C4-2B (cell line): ENCODE results near the gene ST7.

ENCODE experiments used
- H3K27ac ChIP-seq: fragments of 450-650 bp; 2 replicates; pipeline ENCODE4 v1.5.1; 2017
- ZFX ChIP-seq: fragments of 450-650 bp; IDR thresholded peaks from 2 replicates; pipeline ENCODE4 v1.6.1; 2017
- TF ChIP-seq, protein P1 (sequence below): fragments of 450-650 bp; conservative IDR thresholded peaks from 2 replicates; pipeline ENCODE4 v1.5.1; 2017; ENCODE audit warnings: mild to moderate bottlenecking

Gene ST7

DNA sequence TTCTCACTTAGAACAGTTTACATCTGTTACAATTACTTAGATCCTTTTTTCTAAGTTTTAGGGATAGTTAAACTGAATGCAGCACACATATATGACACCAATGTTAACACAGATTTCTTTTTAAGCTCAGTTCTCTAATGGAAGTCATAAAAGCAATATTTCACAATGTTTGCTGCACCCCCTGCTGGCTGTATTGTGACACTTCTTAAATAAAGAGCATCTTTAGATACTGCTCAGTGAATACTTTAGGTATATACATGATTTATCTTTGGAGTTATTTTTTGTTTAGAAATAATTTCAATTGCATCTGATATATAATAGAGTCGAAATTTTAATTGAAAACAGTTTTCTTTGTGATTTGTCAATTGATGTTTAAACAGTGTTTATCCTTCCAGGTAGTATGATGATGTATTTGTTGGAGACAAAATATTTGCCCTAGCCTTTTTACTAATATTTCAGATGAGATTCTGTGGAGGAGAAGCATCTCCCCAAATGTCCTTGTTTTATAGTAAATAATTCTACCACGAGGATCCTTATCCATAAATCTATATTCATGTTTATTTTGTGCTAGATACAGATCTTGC lies 174.4 kb downstream of the ST7 start:
- TF ChIP-seq, protein P1, sequence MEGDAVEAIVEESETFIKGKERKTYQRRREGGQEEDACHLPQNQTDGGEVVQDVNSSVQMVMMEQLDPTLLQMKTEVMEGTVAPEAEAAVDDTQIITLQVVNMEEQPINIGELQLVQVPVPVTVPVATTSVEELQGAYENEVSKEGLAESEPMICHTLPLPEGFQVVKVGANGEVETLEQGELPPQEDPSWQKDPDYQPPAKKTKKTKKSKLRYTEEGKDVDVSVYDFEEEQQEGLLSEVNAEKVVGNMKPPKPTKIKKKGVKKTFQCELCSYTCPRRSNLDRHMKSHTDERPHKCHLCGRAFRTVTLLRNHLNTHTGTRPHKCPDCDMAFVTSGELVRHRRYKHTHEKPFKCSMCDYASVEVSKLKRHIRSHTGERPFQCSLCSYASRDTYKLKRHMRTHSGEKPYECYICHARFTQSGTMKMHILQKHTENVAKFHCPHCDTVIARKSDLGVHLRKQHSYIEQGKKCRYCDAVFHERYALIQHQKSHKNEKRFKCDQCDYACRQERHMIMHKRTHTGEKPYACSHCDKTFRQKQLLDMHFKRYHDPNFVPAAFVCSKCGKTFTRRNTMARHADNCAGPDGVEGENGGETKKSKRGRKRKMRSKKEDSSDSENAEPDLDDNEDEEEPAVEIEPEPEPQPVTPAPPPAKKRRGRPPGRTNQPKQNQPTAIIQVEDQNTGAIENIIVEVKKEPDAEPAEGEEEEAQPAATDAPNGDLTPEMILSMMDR = peak; percentile 94
- TF ChIP-seq ZFX = no peak
- no peak overlapping the region for H3K27ac ChIP-seq

DNA sequence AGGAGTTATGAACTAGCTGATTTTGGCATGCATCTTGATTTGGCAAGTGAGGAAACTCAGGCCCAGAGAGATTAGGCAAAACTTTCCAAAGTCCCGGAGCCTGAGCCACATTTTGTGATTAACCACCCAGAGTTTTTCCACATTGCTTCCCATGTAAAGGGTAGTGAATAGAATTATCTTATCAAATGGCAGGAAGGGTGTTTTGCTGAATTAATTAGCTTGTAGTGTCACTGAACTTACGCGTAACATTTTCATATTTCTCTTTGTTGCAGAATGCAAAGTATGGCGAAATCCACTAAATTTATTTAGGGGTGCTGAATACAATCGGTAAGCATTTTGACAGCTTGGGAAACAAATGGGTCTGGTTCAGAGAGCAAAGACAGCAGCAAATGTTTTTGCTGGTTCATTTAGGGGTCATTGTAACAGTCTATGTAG lies 176.2 kb downstream of the ST7 start:
- TF ChIP-seq ZFX = no peak
- H3K27ac ChIP-seq = no peak overlapping the region

DNA sequence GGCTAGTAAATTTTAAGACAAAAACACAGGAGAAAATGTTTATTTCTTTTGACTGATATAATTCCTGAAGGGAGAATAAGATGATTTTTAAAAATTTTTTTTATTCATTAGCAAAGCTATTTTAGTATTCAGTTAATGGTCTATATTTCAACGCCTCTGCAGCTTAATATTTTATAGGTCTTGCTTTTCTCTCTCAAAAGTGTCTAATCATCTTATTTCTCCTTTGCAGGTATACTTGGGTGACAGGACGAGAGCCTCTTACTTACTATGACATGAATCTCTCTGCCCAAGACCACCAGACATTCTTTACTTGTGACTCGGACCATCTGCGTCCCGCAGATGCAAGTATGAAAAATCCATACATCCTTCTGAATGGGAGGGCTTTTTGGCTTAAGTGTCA lies 177.0 kb downstream of the ST7 start:
- no peak overlapping the region for H3K27ac ChIP-seq
- TF ChIP-seq, protein P1 = no peak
- TF ChIP-seq ZFX = no peak

DNA sequence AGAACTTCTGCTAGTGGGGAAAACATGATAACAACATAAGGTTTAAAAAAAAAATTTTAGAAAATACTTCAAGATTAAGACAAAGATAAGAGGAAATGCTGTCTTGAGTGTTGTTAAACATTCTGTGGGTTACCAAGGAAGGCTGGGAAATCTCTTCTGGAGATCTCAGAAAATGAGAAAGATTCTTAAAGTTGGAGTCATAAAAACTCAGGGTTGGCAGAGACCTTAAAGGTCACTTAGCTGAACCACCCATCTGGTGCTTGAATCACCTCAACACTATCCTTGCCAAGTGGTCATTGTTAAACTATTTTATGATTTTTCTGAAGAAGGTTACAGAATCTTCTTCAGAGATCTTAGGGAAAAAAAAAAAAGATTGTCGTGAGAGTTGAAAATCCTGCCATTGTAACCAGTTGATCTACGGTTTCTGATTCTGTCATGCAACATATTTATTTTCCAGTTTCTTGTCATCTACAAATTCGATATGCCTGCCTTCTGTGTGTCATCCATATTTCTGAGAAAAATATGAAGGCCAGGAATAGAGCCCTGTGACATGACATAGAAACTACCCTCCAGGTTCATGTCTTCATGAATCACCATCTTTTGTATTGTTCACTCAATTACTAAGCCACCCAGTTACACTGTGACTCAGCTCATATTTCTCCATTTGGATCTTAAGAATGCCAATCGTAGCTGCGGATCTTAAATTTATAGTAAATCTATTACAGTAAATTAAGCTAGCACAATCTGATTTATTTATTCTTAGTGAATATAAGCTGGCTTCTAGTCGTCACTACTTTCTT lies 179.2 kb downstream of the ST7 start:
- TF ChIP-seq, protein P1 = no peak
- TF ChIP-seq ZFX = no peak

DNA sequence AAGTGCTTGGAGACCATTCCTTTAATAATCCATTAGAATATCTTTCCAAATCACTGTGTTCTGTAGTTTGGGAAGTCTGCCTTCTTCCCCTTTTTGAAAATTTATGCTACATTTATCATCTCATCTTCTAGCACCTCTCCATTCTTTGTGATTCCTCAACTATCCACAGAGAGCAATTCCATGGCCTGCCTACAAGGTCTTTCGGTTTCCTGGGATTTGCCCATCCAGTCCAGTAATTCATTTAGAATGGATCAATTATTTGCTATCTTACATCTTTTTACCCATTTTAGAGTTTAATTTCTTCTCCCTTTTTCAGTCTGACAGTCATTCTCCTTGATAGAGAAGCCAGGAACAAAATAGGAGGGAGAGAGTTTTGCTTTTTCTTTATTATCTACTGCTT lies 179.8 kb downstream of the ST7 start:
- no peak overlapping the region for H3K27ac ChIP-seq
- TF ChIP-seq, protein P1 = no peak
- no peak for TF ChIP-seq ZFX

More for the DNA sequence above, 179.2 kb downstream of the ST7 start:
- no peak overlapping the region for H3K27ac ChIP-seq

DNA sequence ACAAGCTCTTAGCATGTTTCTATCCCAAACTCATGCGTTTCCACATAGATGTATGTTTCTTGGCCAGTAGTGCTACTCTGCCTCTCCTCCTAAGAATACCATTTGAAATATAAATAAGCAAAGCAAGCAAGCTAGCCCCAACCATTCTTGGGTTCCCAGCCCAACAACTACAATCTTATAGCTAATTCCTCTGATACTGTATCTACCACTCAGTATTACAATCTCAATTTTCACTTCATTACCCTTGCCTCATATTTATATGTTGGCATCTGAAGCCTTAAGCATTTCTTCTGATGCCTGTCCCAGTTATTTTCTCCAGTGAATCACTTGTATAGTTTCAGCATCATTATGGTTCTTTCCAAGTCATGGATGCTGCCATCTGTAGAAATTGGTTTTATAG lies 181.1 kb downstream of the ST7 start:
- TF ChIP-seq, protein P1 = no peak
- TF ChIP-seq ZFX = no peak
- H3K27ac ChIP-seq = no peak overlapping the region

DNA sequence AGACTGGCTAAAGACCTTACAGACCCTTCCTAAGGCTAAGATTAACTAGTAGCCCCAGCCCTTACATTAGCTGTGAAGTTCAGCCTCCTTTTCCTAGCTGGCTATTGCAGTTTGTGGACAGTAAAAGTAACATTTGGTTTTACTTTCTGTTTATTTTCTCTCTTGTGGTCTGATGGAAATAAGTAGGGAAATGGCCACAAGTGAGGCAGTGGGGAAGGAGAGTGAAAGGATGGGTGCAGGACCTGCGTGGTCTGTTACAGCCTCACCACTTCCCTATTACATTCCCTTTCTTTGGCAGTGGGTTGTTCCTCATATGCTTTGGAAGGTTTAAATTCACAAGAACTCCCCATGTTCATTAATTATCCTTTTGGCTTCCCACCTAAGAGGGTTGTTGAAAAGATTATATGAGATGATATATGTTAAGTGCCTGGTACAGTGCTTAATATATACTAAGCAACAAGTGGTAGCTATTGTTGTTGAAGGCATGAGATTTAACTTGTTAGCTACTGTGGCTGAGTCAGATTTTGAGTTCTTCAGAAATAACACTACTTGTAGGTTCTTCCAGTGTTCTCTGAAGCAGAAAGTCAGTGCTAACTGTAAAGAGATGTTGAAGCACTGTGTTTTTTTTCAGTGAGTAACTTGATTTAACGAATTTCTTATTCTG lies 181.7 kb downstream of the ST7 start:
- TF ChIP-seq ZFX = no peak
- TF ChIP-seq, protein P1 = no peak
- H3K27ac ChIP-seq = no peak overlapping the region
